K562 (cell line): Measurements from ENCODE around the gene GRPEL2. TPM values are rescaled to one million over a fixed set of nuclear protein-coding genes. Genes with fewer than 3 reads are reported as not detected.

Experiments
- CTBP1 ChIP-seq: fragments of 450-650 bp; IDR thresholded peaks from 2 replicates; pipeline ENCODE4 v1.6.1; 2016; ENCODE audit warnings: borderline replicate concordance
- ETV5 ChIP-seq: sonication (generic); formaldehyde crosslinking; IDR thresholded peaks from 2 replicates; pipeline ENCODE4 v1.4.0; 2020; ENCODE audit warnings: low read depth, mild to moderate bottlenecking, missing genetic modification reagents
- GATA2 ChIP-seq: sonication (generic); formaldehyde crosslinking; IDR thresholded peaks from 2 replicates; pipeline ENCODE4 v1.4.0; 2020; ENCODE audit warnings: mild to moderate bottlenecking, missing genetic modification reagents
- HDAC6 ChIP-seq: IDR thresholded peaks from 2 replicates; pipeline ENCODE4 v1.6.1; 2012; ENCODE audit warnings: low read depth, mild to moderate bottlenecking, control low read depth, inconsistent platforms, low read length, moderate library complexity
- MCM7 ChIP-seq, 2 experiments: fragments of 450-650 bp; IDR thresholded peaks; 2 replicates each; pipeline ENCODE4 v1.6.1; 2016 to 2018
- PCBP2 ChIP-seq: fragments of 200-400 bp; formaldehyde crosslinking; IDR thresholded peaks from 2 replicates; pipeline ENCODE4 v1.6.1; 2018; ENCODE audit warnings: low read length, low read depth, mild to moderate bottlenecking, moderate library complexity; ENCODE audit not compliant: poor library complexity, severe bottlenecking
- SAFB2 ChIP-seq: fragments of 200-400 bp; formaldehyde crosslinking; IDR thresholded peaks from 2 replicates; pipeline ENCODE4 v1.6.1; 2018; ENCODE audit warnings: borderline replicate concordance, low read length, low read depth, moderate library complexity; ENCODE audit not compliant: severe bottlenecking
- TCF3 ChIP-seq: sonication (generic); formaldehyde crosslinking; IDR thresholded peaks from 2 replicates; pipeline ENCODE4 v1.4.0; 2020; ENCODE audit warnings: mild to moderate bottlenecking, missing genetic modification reagents
- XRCC4 ChIP-seq: IDR thresholded peaks from one replicate; pipeline ENCODE4 v1.6.1; 2011; ENCODE audit not compliant: insufficient read depth, insufficient read length; ENCODE audit errors: extremely low read depth
- ZFP1 ChIP-seq: fragments of 450-650 bp; formaldehyde crosslinking; IDR thresholded peaks from 2 replicates; pipeline ENCODE4 v1.4.0; 2020; ENCODE audit warnings: mild to moderate bottlenecking, mixed read lengths
- polyA plus RNA-seq, 8 experiments: library from polyadenylated mRNA; depleted of rRNA in 4 of 8; stranded (reverse) in 5 of 8; unstranded in 3 of 8; fragments of >200 nt; fragmentation: Nextera tagmentation in 2 of 8; fragmentation: Illumina TruSeq in 1 of 8; extraction: Ambion mirVana in 2 of 8; extraction: Trizol in 1 of 8; gene quantifications; 2 replicates each; pipeline versions ENCODE4 v1.2.1 to v1.2.3, GENCODE V29; 2011 to 2014; ENCODE audit warnings: inconsistent platforms in 1 of 8, missing spikeins in 1 of 8
- total RNA-seq, 7 experiments: library from RNA; depleted of rRNA in 6 of 7; stranded (reverse); fragments of >200 nt in 6 of 7; fragmentation: Illumina TruSeq in 2 of 7; extraction: Trizol in 2 of 7; gene quantifications; 2 replicates each; pipeline versions ENCODE4 v1.2.1 to v1.2.3, GENCODE V29; 2011 to 2021; ENCODE audit warnings: low replicate concordance in 1 of 7
- TF ChIP-seq, protein P1 (sequence below): fragments of 250-450 bp; sonication (Bioruptor Pico); IDR thresholded peaks from 2 replicates; pipeline ENCODE4 v1.4.0; 2020; ENCODE audit warnings: borderline replicate concordance
- TF ChIP-seq, protein P2 (sequence below): sonication (generic); formaldehyde crosslinking; IDR thresholded peaks from 2 replicates; pipeline ENCODE4 v1.8.0; 2023; ENCODE audit warnings: mild to moderate bottlenecking, missing genetic modification reagents
- TF ChIP-seq, protein P3 (sequence below), 2 experiments: fragments of 450-650 bp in 1 of 2; IDR thresholded peaks; 2 replicates each; pipeline ENCODE4 v1.6.1; 2011 to 2017; ENCODE audit warnings: low read depth in 2 of 2, antibody characterized with exemption in 1 of 2, borderline replicate concordance in 1 of 2, low read length in 1 of 2, mild to moderate bottlenecking in 1 of 2, mixed read lengths in 1 of 2; ENCODE audit not compliant: control insufficient read depth in 1 of 2
- TF ChIP-seq, protein P4 (sequence below): conservative IDR thresholded peaks from 2 replicates; pipeline ENCODE4 v1.6.1; 2011; ENCODE audit warnings: low read depth, mild to moderate bottlenecking, low read length; ENCODE audit not compliant: control insufficient read depth
- TF ChIP-seq, protein P5 (sequence below): IDR thresholded peaks from 2 replicates; pipeline ENCODE4 v1.6.1; 2011; ENCODE audit warnings: borderline replicate concordance, low read depth, mild to moderate bottlenecking, moderate library complexity, low read length; ENCODE audit not compliant: insufficient read depth, poor library complexity, severe bottlenecking

The GRPEL2 gene
- total and polyA plus RNA-seq, 9 of the 15 experiments (the other 6 are each of a cell fraction or from before 2014, with no cell fraction given): 11.2 to 40.5 (median 25.8) TPM

DNA sequence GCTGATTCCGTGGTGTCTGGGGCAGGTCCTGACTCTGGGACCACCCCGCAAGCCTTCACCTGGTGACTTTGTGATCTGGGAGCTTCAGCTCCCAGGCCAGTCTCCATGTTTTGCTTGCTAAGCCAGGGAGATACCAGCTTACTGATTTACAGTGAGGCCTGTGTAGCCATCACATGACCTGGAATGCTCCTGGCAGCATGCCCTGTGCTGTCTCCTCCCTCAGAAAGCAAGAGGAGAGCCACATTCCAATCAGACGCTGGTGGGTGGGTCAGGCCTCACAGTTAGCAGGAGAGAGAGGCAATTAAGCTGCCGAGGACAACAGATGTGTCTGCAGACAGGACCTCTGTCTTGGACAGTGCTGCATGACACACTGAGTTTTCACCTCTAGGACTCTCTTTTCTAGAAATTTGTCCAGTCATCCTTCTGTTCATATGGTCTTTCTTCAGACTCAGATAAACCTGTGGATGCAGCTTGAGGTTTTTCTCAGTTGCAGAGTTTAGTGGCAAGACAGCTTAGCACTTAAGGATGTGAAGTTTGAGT lies 24.4 kb upstream of the GRPEL2 start (continued):
- TF ChIP-seq, protein P1, sequence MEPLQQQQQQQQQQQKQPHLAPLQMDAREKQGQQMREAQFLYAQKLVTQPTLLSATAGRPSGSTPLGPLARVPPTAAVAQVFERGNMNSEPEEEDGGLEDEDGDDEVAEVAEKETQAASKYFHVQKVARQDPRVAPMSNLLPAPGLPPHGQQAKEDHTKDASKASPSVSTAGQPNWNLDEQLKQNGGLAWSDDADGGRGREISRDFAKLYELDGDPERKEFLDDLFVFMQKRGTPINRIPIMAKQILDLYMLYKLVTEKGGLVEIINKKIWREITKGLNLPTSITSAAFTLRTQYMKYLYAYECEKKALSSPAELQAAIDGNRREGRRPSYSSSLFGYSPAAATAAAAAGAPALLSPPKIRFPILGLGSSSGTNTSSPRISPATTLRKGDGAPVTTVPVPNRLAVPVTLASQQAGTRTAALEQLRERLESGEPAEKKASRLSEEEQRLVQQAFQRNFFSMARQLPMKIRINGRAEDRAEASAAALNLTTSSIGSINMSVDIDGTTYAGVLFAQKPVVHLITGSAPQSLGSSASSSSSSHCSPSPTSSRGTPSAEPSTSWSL (CRISPR knock-in tag): no peak
- TF ChIP-seq, protein P2, sequence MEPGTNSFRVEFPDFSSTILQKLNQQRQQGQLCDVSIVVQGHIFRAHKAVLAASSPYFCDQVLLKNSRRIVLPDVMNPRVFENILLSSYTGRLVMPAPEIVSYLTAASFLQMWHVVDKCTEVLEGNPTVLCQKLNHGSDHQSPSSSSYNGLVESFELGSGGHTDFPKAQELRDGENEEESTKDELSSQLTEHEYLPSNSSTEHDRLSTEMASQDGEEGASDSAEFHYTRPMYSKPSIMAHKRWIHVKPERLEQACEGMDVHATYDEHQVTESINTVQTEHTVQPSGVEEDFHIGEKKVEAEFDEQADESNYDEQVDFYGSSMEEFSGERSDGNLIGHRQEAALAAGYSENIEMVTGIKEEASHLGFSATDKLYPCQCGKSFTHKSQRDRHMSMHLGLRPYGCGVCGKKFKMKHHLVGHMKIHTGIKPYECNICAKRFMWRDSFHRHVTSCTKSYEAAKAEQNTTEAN (CRISPR knock-in tag): no peak
- no peak; the same call in 1 of the 2 replicates for TF ChIP-seq ETV5 (CRISPR knock-in tag)
- TF ChIP-seq, protein P3, sequence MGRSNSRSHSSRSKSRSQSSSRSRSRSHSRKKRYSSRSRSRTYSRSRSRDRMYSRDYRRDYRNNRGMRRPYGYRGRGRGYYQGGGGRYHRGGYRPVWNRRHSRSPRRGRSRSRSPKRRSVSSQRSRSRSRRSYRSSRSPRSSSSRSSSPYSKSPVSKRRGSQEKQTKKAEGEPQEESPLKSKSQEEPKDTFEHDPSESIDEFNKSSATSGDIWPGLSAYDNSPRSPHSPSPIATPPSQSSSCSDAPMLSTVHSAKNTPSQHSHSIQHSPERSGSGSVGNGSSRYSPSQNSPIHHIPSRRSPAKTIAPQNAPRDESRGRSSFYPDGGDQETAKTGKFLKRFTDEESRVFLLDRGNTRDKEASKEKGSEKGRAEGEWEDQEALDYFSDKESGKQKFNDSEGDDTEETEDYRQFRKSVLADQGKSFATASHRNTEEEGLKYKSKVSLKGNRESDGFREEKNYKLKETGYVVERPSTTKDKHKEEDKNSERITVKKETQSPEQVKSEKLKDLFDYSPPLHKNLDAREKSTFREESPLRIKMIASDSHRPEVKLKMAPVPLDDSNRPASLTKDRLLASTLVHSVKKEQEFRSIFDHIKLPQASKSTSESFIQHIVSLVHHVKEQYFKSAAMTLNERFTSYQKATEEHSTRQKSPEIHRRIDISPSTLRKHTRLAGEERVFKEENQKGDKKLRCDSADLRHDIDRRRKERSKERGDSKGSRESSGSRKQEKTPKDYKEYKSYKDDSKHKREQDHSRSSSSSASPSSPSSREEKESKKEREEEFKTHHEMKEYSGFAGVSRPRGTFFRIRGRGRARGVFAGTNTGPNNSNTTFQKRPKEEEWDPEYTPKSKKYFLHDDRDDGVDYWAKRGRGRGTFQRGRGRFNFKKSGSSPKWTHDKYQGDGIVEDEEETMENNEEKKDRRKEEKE (IDR thresholded peaks at IDR 0.05; ENCODE audit: borderline replicate concordance in 1 of 2, control insufficient read depth in 1 of 2, low read depth in 2 of 2, low read length in 1 of 2): 0 out of 4 replicates have a peak, but pooled peaks of 1 of the 2 experiments have one; percentile 6
- no peak for TF ChIP-seq GATA2
- peak; percentile 79 for TF ChIP-seq TCF3 (CRISPR knock-in tag)
- peak; percentile 93 for TF ChIP-seq CTBP1
- TF ChIP-seq PCBP2: no peak
- TF ChIP-seq, protein P4, sequence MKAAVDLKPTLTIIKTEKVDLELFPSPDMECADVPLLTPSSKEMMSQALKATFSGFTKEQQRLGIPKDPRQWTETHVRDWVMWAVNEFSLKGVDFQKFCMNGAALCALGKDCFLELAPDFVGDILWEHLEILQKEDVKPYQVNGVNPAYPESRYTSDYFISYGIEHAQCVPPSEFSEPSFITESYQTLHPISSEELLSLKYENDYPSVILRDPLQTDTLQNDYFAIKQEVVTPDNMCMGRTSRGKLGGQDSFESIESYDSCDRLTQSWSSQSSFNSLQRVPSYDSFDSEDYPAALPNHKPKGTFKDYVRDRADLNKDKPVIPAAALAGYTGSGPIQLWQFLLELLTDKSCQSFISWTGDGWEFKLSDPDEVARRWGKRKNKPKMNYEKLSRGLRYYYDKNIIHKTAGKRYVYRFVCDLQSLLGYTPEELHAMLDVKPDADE: no peak
- TF ChIP-seq ZFP1 (CRISPR knock-in tag): no peak
- TF ChIP-seq SAFB2: no peak
- no peak for TF ChIP-seq HDAC6
- TF ChIP-seq, protein P5, sequence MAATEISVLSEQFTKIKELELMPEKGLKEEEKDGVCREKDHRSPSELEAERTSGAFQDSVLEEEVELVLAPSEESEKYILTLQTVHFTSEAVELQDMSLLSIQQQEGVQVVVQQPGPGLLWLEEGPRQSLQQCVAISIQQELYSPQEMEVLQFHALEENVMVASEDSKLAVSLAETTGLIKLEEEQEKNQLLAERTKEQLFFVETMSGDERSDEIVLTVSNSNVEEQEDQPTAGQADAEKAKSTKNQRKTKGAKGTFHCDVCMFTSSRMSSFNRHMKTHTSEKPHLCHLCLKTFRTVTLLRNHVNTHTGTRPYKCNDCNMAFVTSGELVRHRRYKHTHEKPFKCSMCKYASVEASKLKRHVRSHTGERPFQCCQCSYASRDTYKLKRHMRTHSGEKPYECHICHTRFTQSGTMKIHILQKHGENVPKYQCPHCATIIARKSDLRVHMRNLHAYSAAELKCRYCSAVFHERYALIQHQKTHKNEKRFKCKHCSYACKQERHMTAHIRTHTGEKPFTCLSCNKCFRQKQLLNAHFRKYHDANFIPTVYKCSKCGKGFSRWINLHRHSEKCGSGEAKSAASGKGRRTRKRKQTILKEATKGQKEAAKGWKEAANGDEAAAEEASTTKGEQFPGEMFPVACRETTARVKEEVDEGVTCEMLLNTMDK: no peak
- no peak for TF ChIP-seq XRCC4
- no peak for TF ChIP-seq MCM7 (IDR thresholded peaks at IDR 0.05)
